Gastrocnemius medialis (tissue), 4 donors: ENCODE measurements around the gene TMEM117.

Source experiments
- CTCF ChIP-seq, 5 experiments: fragments of 450-650 bp in 3 of 5; fragments of 200-600 bp in 2 of 5; sonication (generic) in 2 of 5; IDR thresholded peaks in 4 of 5; conservative IDR thresholded peaks in 1 of 5; 1 replicate in 4 of 5; 2 replicates in 1 of 5; pipeline ENCODE4 v1.5.1; 2016 to 2019; ENCODE audit warnings: antibody characterized with exemption in 5 of 5, mild to moderate bottlenecking in 3 of 5, moderate library complexity in 3 of 5
- POLR2A ChIP-seq, 2 donors: fragments of 450-650 bp; IDR thresholded peaks; one replicate each; pipeline ENCODE4 v1.6.1; 2017; ENCODE audit warnings: antibody characterized with exemption in 2 of 2, mild to moderate bottlenecking in 2 of 2, moderate library complexity in 2 of 2

- no peak for TF ChIP-seq CTCF (IDR thresholded peaks at IDR 0.05 in 4 of 5, conservative IDR thresholded peaks at IDR 0.05 in 1 of 5)
- no peak for TF ChIP-seq POLR2A (IDR thresholded peaks at IDR 0.05)
These were observed 56.1 kb downstream of the TMEM117 start for GRCh38 chr12:43891856-43892574.
